ENCODE results near the gene PEDS1.
A peak's percentile ranks its signal among the peaks of the same experiment; 100 is the strongest.
"Not testable (repeated sequence)": the region's sequence is repeated elsewhere in the genome, so short reads cannot be mapped to it uniquely, and the experiment has no call there.

Gene PEDS1

GRCh38 chr20:50163570-50164317 lies 10.2 kb upstream of the PEDS1 start:
- no peak for DNase-seq (ENCODE audit: low read depth in 3 of 3)

DNA sequence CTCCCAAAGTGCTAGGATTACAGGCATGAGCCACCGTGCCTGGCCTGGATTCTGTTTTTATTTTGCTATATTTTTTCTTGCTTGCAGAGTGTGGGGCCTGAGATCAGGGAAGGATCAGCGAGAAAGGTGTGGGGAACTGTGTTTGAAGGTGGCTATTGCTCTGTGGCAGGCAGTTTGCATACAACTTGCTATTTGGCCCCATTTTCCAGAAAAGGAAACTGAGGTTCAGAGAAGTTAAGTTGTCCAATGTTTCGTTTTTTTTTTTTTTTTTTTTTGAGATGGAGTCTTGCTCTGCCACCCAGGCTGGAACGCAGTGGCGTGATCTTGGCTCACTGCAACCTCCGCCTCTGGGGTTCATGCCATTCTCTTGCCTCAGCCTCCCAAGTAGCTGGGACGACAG lies 8.0 kb upstream of the PEDS1 start:
- DNase-seq (ENCODE audit: low read depth in 3 of 3): not testable (repeated sequence)

DNA sequence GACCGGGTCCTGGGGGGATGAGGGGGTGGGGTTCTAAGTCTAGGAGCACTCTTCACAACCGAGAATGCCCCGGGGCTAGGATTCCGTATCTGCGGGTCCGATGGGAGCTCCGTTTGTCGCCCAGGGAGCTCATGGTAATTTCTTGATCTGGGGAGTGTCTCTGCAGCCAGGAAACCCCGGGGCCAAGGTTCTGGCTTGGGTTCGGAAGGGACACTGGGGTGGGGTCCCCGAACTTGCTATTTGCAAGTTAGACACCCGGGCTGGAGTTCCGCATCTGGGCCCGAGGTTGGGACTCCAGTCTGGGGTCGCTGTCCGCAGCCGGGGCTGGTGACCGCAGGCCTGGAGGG lies 397 bp downstream of the PEDS1 start:
- no peak for DNase-seq (ENCODE audit: low read depth in 3 of 3)

GRCh38 chr20:50152394-50153152 lies 950 bp downstream of the PEDS1 start:
- no peak for DNase-seq (ENCODE audit: low read depth in 3 of 3)

GRCh38 chr20:50151034-50151743 lies 2.3 kb downstream of the PEDS1 start:
- DNase-seq (ENCODE audit: low read depth in 3 of 3): no peak

DNA sequence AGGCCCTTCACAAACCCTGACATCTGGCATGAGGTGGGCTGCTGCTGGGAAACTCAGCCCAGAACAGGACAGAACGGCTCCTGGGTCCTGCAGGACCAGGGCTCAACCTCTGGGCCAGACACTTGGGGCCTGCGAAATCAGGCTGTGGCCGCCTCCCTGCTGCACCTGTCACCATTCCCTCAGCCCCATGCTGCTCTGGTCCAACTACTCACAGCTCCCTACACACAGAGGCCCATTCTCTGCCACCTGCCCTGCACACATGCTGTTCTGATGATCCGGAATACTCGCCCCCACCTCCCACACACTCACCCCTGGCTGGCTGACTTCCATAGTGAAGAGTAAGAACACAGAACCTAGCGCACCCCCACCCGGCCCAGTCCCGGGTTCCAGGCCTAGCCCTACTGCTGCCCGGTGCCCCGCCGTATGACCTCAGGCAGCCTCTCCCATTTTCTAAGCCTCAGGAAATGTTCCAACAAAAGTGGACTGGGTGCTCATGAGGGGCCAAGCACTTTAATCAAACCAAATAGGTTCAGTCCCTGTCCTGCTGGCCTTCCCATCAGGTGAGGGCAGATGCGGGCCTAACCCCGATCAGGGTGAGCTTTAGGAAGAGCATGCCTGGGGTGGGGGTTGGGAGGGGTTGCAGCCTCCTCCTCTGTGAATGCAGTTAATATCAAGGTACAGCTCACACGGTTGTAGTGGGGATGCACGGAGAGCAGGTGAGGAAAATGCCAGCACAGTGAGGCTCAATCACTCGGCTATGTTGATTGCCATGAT lies 3.9 kb downstream of the PEDS1 start:
- no peak for DNase-seq (ENCODE audit: low read depth in 3 of 3)

DNA sequence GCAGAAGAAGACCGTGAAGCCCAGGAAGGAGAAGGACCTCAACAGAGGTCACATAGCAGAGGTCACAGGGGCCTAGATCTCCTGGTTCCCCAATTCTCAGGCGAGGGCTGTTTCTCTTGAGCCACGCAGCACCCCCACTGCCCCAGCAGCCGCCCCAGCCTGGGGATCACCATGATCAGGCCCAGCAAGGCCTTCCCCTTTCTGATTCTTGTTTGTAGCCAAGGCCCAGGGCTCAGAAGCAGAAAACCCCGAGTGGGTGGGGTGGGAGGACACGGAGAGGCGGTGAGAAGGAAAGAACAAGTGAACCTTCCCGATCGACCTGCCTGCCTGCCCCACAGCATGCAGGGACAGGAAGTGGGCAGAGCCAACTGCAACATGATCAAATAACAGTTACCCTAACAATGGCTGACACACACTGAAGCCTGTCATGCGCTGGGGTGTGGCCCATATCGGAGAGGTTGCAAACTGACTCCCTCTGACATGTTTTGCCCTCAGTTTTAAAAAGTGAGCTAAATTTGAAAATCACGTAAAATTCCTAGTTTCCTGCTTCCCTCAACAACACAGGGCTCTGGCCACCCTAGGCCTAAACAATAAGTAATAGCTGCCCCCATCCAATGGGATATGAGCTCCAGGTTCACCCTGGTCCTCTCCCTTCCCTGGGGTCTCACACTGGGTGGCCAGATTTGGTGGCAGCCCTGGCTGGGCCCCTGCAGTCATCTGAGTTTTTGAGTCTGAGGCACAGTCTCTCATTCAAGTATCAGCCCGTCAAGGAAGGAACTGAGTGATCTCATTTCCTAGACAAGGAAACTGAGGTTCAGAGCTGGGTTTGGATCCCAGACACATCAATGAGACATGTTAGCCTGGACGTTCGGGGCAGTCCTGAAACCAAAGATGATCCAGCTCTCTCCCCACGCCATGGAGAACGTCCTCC lies 6.5 kb downstream of the PEDS1 start:
- peak in 2 of 3 donors; percentile 62 to 64 for DNase-seq (ENCODE audit: low read depth in 3 of 3)

GRCh38 chr20:50146214-50146613 lies 7.3 kb downstream of the PEDS1 start:
- DNase-seq (ENCODE audit: low read depth in 3 of 3): no peak

DNA sequence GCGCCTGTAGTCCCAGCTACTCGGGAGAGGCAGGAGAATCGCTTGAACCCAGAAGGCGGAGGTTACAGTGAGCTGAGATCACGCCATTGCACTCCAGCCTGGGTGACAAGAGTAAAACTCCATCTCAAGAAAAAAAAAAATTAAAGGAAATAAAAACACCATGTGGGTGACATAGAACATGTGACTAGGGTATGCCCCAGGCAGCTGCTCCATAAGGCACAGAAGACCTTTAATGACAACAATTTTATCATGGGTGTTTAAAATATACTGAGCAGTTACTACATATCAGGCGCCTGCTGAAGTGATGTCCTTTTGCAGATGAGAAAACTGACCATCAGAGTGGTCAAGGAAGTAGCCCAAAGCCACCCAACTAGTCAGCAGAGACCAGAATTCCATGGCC lies 8.0 kb downstream of the PEDS1 start:
- DNase-seq (ENCODE audit: low read depth in 3 of 3): no peak

- no peak for DNase-seq (ENCODE audit: low read depth in 3 of 3)
Measured at GRCh38 chr20:50144362-50144761, 9.2 kb downstream of the PEDS1 start.

GRCh38 chr20:50142812-50143211 lies 10.7 kb downstream of the PEDS1 start:
- no peak for DNase-seq (ENCODE audit: low read depth in 3 of 3)

- no peak for DNase-seq (ENCODE audit: low read depth in 3 of 3)
Measured at GRCh38 chr20:50141811-50142561, 11.5 kb downstream of the PEDS1 start.

DNA sequence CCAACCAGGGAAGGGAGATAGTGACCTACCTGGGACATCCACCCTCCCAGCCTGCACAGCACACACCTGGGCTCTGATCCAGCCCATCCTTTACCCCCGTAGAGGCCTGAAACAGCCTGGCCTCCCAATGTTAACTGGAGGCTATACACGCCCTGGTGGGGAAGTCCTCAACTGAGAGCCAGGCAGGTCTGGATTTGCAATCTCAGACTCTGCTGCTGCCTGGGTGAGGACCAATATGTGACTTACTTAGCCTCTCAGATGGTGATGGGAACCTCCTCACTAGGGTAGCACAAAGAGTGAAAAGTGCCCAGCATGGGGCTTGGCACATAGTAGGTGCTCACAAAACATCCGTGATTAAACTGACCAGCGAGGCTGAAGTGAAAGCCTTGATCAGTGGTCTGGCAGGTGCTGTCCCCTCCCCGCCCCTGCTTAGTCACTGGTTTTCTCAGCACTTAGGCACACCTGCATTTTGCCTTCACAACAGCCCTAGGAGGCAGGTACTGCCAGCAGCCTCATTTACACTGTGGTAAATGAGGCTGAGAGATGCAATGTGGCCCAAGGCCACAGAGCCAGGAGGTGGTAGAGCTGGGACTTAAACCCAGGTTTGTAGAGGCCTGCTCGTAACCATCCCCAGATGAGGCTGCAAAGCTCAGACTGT lies 12.4 kb downstream of the PEDS1 start:
- no peak for DNase-seq (ENCODE audit: low read depth in 3 of 3)

- no peak for DNase-seq (ENCODE audit: low read depth in 3 of 3)
Measured at GRCh38 chr20:50140339-50140859, 13.1 kb downstream of the PEDS1 start.

DNA sequence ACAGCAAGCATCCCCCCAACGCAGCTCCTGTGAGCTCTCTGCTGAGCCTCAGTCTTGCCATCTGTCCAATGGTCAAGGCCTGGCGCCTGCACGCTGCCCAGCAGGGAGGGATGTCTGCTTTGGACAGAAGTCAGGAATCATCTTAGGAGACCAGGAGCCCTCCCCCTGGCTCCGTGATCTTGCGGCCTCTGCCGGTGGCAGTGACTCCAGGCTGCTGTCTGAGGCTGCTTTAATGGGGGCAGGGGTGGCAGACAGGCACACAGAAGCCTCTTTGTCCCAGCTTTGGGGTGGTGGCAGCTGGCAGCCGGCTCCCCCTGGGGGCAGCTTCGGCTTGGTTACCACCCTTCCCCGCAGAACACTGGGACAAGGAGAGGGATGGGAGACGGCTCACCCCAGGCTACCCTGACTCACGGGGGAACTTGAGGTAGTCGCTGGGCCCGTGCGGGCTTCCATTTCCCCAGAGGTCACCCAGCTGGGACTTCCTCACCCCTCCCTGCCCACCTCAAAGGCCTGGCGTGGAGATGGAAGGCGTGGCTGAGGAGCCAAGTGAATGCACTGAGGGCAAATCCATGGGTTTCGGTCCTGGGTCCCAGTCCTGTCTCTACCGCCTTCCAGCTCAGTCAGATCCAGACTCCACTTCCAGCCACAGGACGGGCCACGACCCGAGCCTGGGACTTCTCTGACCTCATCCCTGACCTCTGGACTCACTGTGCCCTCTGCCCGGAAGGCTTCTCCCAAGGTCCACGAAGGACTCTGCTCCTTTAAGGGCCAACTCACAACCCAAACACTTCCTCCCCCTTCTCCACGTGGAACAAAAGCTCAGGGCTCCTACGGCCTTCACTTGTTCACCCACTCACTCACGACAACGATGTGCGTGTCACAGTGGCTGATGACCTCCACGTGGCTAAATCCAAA lies 14.8 kb downstream of the PEDS1 start:
- DNase-seq (ENCODE audit: low read depth in 3 of 3): no peak

DNA sequence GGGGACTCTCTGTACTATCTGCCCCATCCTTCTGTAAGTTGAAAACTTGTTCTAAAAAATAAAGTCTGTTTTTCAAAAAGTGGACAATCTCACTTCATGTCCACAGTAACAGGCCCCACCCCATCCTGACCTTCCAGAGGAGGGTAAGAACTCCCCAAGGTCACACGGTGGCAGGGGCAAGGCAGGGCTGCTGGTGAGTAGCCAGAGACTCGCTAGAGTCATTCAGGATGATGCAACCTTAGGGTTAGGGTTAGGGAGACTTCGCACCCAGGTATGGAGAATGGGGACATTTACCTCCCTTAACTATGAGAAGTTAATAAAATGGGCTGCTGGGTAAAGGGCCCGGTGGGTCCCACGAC lies 15.4 kb downstream of the PEDS1 start:
- no peak for DNase-seq (ENCODE audit: low read depth in 3 of 3)

GRCh38 chr20:50137702-50138101 lies 15.8 kb downstream of the PEDS1 start:
- DNase-seq (ENCODE audit: low read depth in 3 of 3): not testable (repeated sequence)

GRCh38 chr20:50136822-50137599 lies 16.5 kb downstream of the PEDS1 start:
- no peak for DNase-seq (ENCODE audit: low read depth in 3 of 3)

All from stimulated activated CD4-positive, alpha-beta T cell treated with anti-CD3 and anti-CD28 coated beads, TNF-alpha, amount 100 ng/mL, for 48 hours (primary cell).